Uterus (tissue), 4 donors: ENCODE data around the gene CLNK. TPM values are rescaled to one million over a fixed set of nuclear protein-coding genes. Genes with fewer than 3 reads are reported as not detected.

Source experiments
- DNase-seq, 2 donors: peaks; one replicate each; pipeline ENCODE4 v3.0.0-alpha.2; 2019 to 2020
- H3K27ac ChIP-seq, 2 donors: fragments of 200-600 bp; sonication (generic); 1 replicate in 1 of 2; 2 replicates in 1 of 2; pipeline ENCODE4 v1.5.1; 2016 to 2018
- H3K27me3 ChIP-seq, 2 donors: fragments of 200-600 bp; sonication (generic); one replicate each; pipeline ENCODE4 v1.5.1; 2018 to 2019; ENCODE audit warnings: control low read depth in 1 of 2
- H3K36me3 ChIP-seq, 2 donors: fragments of 200-600 bp; sonication (generic); one replicate each; pipeline ENCODE4 v1.5.1; 2019; ENCODE audit warnings: control low read depth in 1 of 2
- H3K4me1 ChIP-seq, 2 donors: fragments of 200-600 bp; sonication (generic); one replicate each; pipeline ENCODE4 v1.5.1; 2018 to 2019; ENCODE audit warnings: control low read depth in 1 of 2
- H3K4me3 ChIP-seq, 2 donors: fragments of 200-600 bp; sonication (generic); 1 replicate in 1 of 2; 2 replicates in 1 of 2; pipeline ENCODE4 v1.5.1; 2018 to 2019; ENCODE audit warnings: mild to moderate bottlenecking in 1 of 2
- H3K9me3 ChIP-seq, 2 donors: fragments of 200-600 bp; sonication (generic); one replicate each; pipeline ENCODE4 v1.5.1; 2019; ENCODE audit warnings: control low read depth in 1 of 2
- CTCF ChIP-seq, 4 experiments: fragments of 200-600 bp in 2 of 4; fragments of 450-650 bp in 2 of 4; sonication (generic) in 2 of 4; IDR thresholded peaks; one replicate each; pipeline ENCODE4 v1.5.1; 2016 to 2019; ENCODE audit warnings: antibody characterized with exemption in 4 of 4, mild to moderate bottlenecking in 2 of 4, moderate library complexity in 1 of 4
- POLR2A ChIP-seq, 2 donors: fragments of 450-650 bp; IDR thresholded peaks; one replicate each; pipeline ENCODE4 v1.6.1; 2016; ENCODE audit warnings: antibody characterized with exemption in 2 of 2, mild to moderate bottlenecking in 1 of 2, moderate library complexity in 1 of 2
- intact Hi-C: fragments of 100-400 bp; cut with DNase I; formaldehyde crosslinking; loops from one replicate; pipeline ENCODE4 v1.15.1; 2023; ENCODE audit warnings: low total_unique reads
- total RNA-seq, 4 donors: library from RNA; depleted of rRNA in 3 of 4; stranded (reverse); fragments of >200 nt in 3 of 4; gene quantifications; one replicate each; pipeline versions ENCODE4 v1.1.0 to v1.2.4, GENCODE V29; 2014 to 2023
- donor health status: DM: yes; HTN: yes; CAD: no.

CLNK gene
- total RNA-seq, 4 donors from 2014 or later: not detected

- no peaks in the 10 kb centered on the region for H3K9me3 ChIP-seq
- intact Hi-C loops: no loop called here
- TF ChIP-seq POLR2A (IDR thresholded peaks at IDR 0.05) (no peak), CTCF (IDR thresholded peaks at IDR 0.05) (no peak)
Measured at GRCh38 chr4:10504570-10505179, 179.9 kb downstream of the CLNK start.

DNA sequence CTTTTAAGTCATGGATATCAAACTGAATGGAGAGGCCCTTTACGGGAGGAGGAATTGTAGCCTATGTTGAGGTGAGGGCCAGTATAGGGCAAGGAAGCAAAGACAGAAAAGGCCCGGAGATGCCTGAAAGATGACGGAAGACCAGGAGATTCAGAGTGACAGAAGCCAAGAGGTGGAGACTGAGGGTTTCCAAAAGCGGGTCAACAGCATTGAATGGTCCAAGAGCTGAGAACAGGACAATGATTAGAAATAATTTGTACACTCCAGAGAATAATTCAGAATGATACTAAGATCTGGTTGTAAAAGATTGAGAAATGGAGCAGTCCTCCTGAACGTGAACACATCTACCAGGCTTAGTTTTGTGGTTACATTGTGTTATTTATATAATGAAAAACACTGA, 181.9 kb downstream of the CLNK start:
- no peaks in the 10 kb centered on the region for H3K4me1 ChIP-seq
- no peak overlapping the region for H3K27ac ChIP-seq
- intact Hi-C loops: no loop called here
- TF ChIP-seq CTCF (IDR thresholded peaks at IDR 0.05) (no peak), POLR2A (IDR thresholded peaks at IDR 0.05) (no peak)
- no peaks in the 10 kb centered on the region for H3K9me3 ChIP-seq
- DNase-seq: no peak
- no peak overlapping the region for H3K4me3 ChIP-seq
- H3K36me3 ChIP-seq: no peaks in the 10 kb centered on the region
- H3K27me3 ChIP-seq: no peaks in the 10 kb centered on the region

More at GRCh38 chr4:10504570-10505179, 179.9 kb downstream of the CLNK start:
- Histone ChIP-seq H3K27me3 (no peaks in the 10 kb centered on the region), H3K36me3 (no peaks in the 10 kb centered on the region), H3K4me1 (no peaks in the 10 kb centered on the region), H3K27ac (no peak overlapping the region), H3K4me3 (no peak overlapping the region)
- no peak for DNase-seq

DNA sequence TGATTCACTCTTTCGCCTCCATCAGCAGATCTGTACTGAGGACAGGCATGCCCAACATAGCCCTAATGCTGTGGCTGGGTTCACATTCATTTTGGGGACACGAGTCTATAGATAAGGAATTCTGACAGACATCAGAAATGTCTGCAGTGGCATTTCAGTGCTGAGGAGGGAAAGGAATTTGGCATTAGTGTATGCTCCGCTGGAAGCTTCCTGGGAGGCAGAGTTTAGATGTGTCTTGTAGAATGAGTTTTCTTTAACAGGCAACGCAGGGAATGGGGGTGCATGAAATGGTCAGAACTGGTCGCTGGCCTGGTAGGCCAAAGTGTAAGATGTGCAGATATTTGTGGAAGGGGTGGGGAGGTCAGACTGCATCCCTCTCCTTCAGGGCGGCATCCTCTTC, 183.8 kb downstream of the CLNK start:
- no peaks in the 10 kb centered on the region for H3K36me3 ChIP-seq
- H3K4me1 ChIP-seq: no peaks in the 10 kb centered on the region
- no peak for DNase-seq
- no peaks in the 10 kb centered on the region for H3K27me3 ChIP-seq
- no peak overlapping the region for H3K27ac ChIP-seq
- TF ChIP-seq POLR2A (IDR thresholded peaks at IDR 0.05) (no peak), CTCF (IDR thresholded peaks at IDR 0.05) (no peak)
- no peaks in the 10 kb centered on the region for H3K9me3 ChIP-seq
- no peak overlapping the region for H3K4me3 ChIP-seq
- intact Hi-C loops: no loop called here

GRCh38 chr4:10496200-10496599, 188.4 kb downstream of the CLNK start:
- no peaks in the 10 kb centered on the region for H3K9me3 ChIP-seq
- no peak for DNase-seq
- TF ChIP-seq CTCF (IDR thresholded peaks at IDR 0.05) (no peak), POLR2A (IDR thresholded peaks at IDR 0.05) (no peak)
- H3K27me3 ChIP-seq: no peaks in the 10 kb centered on the region
- H3K36me3 ChIP-seq: no peaks in the 10 kb centered on the region
- H3K4me1 ChIP-seq: no peaks in the 10 kb centered on the region
- no peak overlapping the region for H3K4me3 ChIP-seq
- intact Hi-C loops: no loop called here
- no peak overlapping the region for H3K27ac ChIP-seq

- Histone ChIP-seq H3K4me3 (no peak overlapping the region), H3K27me3 (no peaks in the 10 kb centered on the region), H3K4me1 (no peaks in the 10 kb centered on the region), H3K36me3 (no peaks in the 10 kb centered on the region), H3K9me3 (no peaks in the 10 kb centered on the region), H3K27ac (no peak overlapping the region)
- intact Hi-C loops: no loop called here
- no peak for DNase-seq
- TF ChIP-seq CTCF (IDR thresholded peaks at IDR 0.05) (no peak), POLR2A (IDR thresholded peaks at IDR 0.05) (no peak)
Measured at GRCh38 chr4:10495651-10496050, 188.9 kb downstream of the CLNK start.
